GM18858 (cell line): ENCODE measurements around the gene MTERF1.
"Not testable (repeated sequence)": the region's sequence is repeated elsewhere in the genome, so short reads cannot be mapped to it uniquely, and the experiment has no call there.

ENCODE experiments used
- ATAC-seq: cut with Tn5 transposase; IDR thresholded peaks from one replicate; pipeline ENCODE4 v1.9.1; 2021; ENCODE audit not compliant: unreplicated experiment

The MTERF1 gene, protein sequence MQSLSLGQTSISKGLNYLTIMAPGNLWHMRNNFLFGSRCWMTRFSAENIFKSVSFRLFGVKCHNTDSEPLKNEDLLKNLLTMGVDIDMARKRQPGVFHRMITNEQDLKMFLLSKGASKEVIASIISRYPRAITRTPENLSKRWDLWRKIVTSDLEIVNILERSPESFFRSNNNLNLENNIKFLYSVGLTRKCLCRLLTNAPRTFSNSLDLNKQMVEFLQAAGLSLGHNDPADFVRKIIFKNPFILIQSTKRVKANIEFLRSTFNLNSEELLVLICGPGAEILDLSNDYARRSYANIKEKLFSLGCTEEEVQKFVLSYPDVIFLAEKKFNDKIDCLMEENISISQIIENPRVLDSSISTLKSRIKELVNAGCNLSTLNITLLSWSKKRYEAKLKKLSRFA

DNA sequence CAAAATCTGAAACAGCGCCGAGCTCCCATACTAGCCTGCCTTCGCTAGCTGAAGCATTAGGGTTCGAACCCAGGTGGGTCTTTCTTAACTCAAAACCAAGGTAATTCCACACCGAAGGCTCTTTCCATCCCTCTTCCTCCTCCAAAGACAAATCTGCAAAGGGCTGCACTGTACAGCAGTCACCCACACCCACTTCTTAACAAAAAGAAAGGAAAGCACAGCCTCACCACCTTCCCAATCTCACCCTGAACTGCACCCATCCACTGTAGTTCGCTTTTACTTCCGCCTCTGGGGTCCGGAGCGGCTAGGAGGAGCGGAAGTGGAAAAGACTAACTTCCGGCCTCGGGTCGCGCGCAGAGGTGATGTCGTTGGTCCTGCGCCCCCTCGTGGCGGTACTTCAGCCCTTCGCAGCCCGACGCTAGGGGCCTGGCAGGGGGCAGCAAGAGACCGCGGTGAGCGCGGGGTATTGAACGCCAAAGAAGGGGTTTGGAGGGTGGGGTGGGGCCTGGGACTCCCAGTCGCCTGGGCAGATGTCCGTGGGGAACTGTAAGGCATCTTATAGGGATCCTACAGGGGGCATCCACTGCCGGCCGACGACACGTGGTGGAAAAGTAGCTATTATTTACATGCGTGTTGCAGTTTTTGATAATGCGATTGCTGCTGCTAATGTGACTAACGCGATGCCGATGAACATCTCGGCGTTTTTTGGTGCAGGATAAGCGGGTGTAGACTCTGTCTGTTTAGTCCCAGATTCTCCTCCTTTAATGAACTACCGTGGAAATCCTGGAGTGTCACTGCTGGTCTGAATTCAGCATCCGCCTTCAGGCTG, at the start of gene MTERF1:
MTERF1 (minus strand) TSS at position 290 of the 829 bp plus-strand sequence. CDS start 619 bp downstream, outside the sequence.
- ATAC-seq: peak; percentile 97

GRCh38 chr7:91929463-91929862, 49.0 kb upstream of the MTERF1 start:
- ATAC-seq: peak; percentile 96

- ATAC-seq: no peak
Observed at GRCh38 chr7:91927912-91928311, 47.4 kb upstream of the MTERF1 start.

- no peak for ATAC-seq
Observed at GRCh38 chr7:91922857-91923256, 42.4 kb upstream of the MTERF1 start.

- ATAC-seq: no peak
Observed at GRCh38 chr7:91918356-91918755, 37.9 kb upstream of the MTERF1 start.

GRCh38 chr7:91916051-91916440, 35.5 kb upstream of the MTERF1 start:
- no peak for ATAC-seq

DNA sequence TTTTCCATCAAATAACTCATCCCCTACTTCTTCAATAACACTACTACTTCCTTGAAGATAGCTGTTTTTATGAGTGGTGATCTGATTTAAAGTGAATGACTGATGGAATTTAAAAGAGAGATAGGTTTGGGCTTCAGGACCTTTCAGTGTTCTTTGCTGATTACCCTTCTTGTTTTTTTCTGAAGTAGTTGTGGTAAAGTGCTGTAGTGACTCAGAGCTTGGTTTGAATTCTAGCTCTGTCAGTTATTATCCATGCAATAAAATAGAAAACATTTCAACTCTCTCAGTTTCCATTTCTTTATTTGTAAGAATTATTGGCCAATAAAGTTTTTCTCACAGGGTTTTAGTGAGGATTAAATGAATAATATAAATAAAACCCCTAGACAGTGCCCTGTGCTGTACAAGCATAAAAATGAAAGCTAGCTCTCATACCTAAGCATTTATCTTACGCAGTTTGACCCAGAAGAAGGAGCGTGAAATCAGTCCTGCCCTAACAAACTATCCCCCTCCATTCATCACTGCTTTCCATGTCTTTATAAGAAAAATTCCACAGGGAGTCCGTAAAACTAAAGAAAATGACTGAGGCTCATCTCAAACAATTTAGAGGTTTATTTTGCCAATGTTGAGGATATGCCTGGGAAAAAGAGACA, 35.0 kb upstream of the MTERF1 start:
- no peak for ATAC-seq

DNA sequence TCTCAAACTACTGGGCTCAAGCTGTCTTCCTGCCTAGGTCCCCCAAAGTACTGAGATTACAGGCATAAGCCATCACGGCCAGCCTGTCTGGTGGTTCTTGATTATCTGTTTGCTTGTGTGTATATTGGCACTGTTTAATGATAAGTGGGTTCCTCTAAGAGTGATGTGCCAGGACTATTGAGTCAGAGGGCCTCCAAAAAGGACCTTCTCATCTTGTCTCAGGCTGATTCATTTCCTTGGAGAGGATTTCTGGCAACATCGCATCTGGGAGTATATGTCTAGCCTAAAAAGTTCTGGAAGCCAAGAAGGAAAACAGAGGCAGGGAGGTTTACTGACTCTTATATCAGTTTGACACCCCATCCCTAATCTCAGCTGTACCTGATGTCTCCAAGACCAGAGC, 33.1 kb upstream of the MTERF1 start:
- ATAC-seq: no peak

GRCh38 chr7:91912494-91912893, 32.0 kb upstream of the MTERF1 start:
- ATAC-seq: no peak

- ATAC-seq: no peak
Observed at GRCh38 chr7:91911121-91911520, 30.6 kb upstream of the MTERF1 start.

DNA sequence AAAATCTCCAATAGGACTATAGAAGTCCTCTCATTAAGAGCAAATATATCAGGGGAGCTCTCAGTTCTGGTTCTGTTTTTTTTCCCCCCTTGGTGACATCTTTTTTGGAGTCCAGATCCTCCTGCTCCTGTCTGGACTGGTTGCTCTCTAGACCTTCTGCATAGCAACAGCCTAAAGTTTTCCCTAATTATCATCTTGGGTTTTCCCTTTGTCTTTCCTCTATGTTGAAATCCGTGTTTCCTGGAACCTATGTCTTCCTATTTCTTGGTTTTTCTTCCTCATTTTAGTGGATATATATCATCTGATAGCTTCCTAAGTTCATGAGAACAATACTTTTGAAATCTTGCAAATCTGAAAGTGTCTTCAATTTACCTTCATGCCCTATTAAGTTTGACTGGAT, 29.7 kb upstream of the MTERF1 start:
- ATAC-seq: no peak

DNA sequence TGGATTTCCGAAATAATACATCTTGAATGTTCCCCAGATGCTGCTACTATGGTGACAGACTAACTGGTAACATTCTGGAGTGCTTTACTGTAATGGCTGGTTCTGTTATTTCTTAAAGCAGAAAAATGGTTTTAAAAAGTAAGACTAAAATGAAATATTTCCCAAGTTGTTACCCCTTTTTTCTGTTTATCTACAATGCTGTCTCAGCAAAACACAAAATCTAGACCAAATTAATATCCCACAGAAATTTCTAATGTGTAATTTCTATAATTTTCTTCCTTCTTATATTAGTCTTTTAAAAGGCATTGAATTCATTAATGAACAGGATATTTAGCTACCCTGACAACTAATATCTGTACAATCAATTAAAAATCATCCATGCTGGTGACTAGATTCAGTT, 19.1 kb upstream of the MTERF1 start:
- ATAC-seq: no peak

DNA sequence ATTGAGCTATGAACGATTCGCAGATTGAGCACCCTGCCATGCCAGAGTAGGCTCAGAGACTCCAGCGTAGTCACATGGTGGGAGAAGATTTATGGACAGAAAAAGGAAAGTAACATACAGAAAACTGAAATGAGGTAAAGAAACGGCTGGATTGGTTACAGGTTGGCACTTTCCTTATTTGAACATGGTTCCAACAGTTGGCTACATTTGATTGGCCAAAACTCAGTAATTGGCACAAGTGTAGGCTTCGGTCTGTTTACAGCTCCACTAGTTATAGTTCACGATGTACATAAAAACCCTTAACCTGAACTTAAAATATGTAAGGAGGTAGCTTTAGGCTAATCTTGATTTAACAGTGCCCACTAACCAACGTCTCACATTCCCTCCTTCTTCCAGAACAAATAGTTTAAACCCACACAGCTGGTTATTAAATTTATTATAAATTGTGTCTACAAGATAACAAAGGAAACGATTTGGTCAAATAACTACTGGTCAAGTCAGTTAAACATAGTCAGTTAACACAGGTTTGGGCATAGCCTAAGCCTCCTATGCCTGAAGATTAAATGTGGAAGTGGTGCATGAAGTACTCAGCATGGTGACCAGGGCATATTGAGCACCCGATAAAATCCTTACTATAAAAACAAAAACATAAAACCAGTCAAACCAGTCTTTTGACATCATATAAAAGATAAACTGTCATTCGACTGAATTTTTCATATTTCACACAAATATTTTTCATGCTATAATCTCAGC, 17.9 kb upstream of the MTERF1 start:
- ATAC-seq: no peak

- no peak for ATAC-seq
Observed at GRCh38 chr7:91894781-91895480, 14.4 kb upstream of the MTERF1 start.

DNA sequence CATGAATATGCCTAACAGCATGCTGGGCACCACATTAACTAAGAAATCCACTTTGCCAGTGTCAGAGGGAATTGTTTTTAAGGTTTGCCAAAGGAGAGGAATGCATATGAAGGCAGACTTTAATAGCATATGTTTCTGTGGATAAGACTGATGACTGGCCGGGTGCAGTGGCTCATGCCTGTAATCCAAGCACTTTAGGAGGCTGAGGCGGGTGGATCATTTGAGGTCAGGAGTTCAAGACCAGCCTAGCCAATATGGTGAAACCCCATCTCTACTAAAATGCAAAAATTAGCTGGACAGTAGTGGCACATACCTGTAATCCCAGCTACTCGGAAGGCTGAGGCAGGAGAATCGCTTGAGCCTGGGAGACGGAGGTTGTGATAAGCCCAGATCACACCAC, 13.2 kb upstream of the MTERF1 start:
- not testable (repeated sequence) for ATAC-seq

DNA sequence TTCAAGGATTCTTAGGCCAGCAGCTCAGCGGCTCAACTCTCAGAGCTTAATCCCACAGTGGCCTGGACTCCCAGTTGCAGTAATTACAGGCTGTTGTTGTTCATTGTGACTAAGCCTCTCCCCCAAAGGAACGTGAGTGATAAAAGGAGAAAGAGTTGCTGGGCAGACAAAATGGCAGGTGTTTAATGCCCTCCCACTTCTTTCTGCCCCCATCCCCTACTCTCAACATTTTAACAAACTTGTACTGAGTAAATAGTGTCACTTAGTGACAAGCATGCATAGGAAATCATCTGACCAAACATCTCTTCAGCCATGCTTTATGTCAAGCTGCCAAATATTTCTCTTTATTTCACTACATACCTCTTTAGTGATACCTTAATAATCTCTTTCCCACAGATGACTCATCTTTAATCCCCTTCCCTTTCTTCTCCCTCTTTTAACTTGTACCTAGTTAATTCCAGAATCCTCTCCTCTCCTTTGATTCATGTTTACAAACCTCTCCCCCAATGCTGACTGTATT, 12.4 kb upstream of the MTERF1 start:
- no peak for ATAC-seq

- ATAC-seq: no peak
Observed at GRCh38 chr7:91892099-91892705, 11.7 kb upstream of the MTERF1 start.

DNA sequence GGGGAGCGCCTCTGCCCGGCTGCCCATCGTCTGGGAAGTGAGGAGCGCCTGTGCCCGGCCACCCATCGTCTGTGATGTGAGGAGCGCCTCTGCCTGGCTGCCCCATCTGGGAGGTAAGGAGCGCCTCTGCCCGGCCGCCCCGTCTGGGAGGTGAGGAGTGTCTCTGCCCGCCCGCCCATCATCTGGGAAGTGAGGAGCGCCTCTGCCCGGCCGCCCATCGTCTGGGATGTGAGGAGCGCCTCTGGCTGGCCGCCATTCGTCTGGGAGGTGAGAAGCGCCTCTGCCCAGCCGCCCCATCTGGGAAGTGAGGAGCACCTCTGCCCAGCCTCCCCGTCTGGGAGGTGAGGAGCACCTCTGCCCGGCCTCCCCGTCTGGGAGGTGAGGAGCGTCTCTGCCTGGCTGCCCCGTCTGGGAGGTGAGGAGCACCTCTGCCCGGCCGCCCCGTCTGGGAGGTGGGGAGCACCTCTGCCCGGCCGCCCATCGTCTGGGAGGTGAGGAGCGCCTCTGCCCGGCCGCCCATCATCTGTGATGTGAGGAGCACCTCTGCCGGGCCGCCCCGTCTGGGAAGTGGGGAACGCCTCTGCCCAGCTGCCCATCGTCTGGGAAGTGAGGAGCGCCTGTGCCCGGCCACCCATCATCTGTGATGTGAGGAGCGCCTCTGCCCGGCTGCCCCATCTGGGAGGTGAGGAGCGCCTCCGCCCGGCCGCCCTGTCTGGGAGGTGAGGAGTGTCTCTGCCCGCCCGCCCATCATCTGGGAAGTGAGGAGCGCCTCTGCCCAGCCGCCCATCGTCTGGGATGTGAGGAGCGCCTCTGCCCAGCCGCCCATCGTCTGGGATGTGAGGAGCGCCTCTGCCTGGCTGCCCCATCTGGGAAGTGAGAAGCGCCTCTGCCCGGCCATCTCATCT, 8.0 kb upstream of the MTERF1 start:
- ATAC-seq: not testable (repeated sequence)
